HuH-7 (cell line): ENCODE data around the gene HIGD2B.
"Not testable (repeated sequence)": the region's sequence is repeated elsewhere in the genome, so short reads cannot be mapped to it uniquely, and the experiment has no call there.

Experiments
- DNase-seq: peaks from one replicate; pipeline ENCODE4 v3.0.0; 2011; ENCODE audit warnings: low spot score

Gene HIGD2B

GRCh38 chr15:72676838-72677237 is 9.1 kb downstream of the HIGD2B start:
- no peak for DNase-seq

DNA sequence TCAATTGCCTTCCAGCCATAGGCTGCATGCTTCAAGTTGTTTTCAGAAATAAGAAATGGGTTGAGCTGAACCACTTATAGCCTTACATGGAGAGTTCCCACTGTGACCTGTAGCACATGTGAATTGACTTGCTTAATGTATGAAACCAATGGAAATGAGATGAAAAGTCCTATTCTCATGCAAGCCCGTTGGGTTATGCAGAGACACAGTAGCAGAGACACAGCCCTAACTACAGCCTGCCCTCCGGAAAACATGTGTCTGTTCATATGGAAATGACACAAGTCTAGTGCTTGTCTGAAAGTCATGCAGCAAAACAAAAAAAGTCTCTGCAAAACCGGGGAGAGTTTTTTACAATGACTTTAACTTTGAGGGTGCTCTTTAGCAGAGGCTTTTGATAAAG is 14.5 kb downstream of the HIGD2B start:
- DNase-seq = no peak

DNA sequence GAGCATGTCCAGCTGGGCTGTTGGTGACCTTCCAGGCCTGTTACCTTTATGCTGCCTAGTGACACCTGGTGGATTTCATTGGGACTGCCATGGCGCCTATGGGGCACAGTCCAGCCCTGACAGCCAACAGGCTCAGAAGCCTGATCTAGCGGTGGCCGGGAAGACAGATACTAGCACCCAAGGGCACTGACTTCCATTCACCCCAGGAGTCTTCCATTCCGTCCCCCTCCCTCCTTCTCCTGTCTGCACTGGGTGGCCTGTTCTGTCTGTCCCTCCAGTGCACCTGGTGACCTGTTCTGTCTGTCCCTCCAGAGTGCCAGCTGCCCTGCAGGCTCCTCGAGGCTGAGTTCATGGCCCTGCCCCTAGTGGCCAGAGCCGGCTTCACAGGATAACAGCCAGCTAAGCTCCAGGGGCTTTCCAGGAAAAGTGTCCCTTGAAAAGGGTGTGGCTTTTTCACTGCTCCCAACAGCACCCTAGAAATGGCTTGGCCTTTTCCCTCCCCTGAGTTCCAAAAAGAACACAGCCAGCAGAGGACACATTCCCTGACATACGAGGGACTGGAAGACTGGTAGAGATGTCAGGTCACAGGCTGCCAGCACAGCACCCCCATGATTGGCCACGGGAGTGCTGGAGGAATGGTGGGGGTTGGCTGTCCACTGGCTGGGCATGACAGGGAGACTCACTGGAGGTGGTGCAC is 15.2 kb downstream of the HIGD2B start:
- peak; percentile 66 for DNase-seq

GRCh38 chr15:72669803-72670202 is 16.2 kb downstream of the HIGD2B start:
- not testable (repeated sequence) for DNase-seq

DNA sequence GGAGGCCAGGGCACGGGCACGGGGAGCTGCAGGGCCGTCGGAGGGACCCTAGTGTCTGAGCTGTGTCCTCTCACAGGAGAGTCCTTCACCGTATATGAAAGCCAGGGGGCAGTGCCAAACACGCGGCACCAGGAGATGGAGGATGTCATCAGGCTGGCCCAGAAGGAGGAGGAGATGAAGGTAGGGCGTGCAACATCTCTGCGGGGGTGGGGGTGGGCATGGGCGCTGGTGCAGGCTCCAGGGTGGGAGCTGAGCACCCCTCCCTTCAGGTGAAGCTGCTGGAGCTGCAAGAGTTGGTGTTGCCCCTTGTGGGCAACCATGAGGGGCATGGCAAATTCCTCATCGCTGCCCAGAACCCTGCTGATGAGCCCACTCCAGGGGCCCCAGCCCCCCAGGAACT is 20.3 kb downstream of the HIGD2B start:
- DNase-seq = not testable (repeated sequence)

DNA sequence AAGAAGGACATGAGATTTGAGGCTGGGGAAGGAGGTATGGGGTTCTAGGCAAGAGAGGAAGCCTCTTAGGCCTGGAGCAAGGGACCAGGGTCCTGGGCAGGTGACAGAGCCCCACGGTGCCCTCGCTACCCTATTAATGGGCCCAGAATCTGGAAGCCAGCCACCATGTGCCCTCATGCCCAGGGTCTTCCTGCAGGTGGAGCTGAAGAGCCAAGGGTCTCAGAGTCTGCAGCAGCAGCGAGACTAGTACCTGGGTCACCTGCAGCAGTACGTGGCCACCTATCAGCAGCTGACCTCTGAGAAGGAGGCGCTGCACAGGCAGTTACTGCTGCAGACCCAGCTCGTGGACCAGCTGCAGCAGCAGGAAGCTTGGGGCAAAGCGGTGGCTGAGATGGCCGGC is 22.1 kb downstream of the HIGD2B start:
- DNase-seq = not testable (repeated sequence)

- DNase-seq = not testable (repeated sequence)
Measured at GRCh38 chr15:72661081-72661480, 24.9 kb downstream of the HIGD2B start.

DNA sequence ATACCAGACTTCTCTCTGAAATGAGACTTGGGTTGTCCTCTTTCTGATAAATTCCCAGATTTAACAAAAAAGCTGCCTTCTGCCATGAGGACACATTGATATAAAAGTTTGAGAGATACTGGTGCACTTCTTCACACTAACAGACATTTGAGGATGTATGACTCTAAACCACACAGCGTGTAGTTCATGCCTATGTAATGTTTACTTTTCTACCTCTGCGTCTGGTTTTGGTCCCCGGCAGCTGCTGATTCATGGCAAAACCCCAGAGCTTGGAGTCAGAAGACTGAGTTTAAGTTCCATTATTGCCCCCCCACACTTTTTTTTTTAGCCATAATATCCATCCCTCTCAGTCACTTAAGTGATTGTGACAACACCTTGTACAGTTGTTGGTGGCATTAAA is 30.0 kb downstream of the HIGD2B start:
- DNase-seq = not testable (repeated sequence)

- DNase-seq = not testable (repeated sequence)
Measured at GRCh38 chr15:72654397-72654796, 31.6 kb downstream of the HIGD2B start, which contains the start of gene GOLGA6B. TSS of gene GOLGA6B (plus strand) at chr15:72654697. CDS start at chr15:72654738, 41 bp downstream.

GRCh38 chr15:72648631-72649253 is 37.2 kb downstream of the HIGD2B start:
- DNase-seq = not testable (repeated sequence)

DNA sequence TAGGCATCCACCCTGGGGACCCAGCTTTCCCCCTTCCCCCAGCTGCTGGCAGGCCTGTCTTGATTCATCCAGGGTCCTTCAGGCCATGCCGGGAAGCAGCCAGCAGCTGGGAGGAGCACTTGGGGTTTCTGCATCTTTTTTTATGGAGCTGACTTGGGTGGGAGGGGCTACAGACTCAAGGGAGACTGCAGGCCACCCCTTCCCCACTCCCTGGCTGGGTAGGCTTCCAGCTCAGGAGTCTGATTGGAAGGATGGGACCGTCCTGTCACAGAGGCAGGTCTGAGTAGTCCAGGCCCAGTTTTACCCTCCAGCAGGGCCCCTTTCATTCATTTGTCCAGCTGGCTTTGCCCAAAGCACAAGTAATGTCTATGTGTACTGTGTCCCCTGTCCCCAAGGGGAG is 43.7 kb downstream of the HIGD2B start:
- not testable (repeated sequence) for DNase-seq

DNA sequence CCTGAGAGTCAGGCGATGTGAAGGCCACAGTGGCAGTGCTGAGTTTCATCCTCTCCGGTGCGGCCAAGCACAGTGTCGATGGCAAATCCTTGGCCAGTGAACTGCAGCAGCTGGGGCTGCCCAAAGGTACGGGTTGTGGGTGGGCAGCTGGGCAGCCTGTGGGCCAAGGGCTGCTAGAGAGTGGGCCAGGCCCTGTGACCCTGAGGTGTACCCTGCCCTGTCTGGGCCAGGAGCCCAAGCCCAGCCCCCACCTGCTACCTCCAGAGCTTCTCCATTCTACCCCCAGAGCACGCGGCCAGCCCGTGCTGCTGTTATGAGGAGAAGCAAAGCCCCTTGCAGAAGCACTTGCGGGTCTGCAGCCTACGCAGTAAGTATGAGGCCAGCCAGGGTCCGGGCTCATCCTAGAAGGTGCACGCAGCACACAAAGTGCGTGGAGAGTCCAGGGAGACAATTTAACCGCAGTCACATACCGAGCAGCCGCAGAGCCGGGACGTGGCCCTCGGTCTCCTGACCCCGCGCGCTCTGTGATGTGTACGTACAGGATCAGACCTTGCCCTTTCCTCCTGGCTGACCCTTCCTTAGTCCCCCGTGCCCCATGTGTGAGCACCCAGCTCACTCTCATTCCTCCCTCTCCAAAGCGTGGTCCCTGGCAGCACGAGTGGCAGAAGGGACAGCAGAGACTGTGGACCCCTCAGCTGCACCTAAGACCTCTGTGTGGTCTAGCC is 46.1 kb downstream of the HIGD2B start:
- not testable (repeated sequence) for DNase-seq

GRCh38 chr15:72636519-72637282 is 49.3 kb downstream of the HIGD2B start:
- DNase-seq = not testable (repeated sequence)

DNA sequence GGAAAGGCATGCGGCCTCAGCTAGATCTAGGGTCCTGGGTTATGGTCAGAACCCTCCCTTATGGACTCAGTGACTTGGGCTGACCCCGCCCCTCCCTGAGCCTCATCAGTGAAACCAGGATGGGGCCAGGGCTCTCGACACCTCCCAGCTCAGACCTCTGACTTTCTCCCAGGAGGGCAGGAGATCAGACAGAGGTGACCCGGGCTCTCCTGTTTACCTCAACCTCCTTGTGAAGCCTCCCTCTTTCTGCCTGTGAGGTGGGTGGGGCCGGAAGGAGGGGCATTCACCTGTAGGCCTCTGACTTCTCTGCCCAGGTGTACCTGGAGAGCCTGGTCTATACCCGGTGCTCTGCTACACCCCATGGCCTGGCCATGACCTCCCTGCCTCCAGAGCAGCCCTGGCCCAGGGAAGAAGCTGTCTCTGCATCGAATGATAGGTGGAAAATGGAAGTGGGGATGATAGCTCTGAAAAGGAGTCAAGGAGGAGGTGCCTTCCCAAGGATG is 56.9 kb downstream of the HIGD2B start:
- DNase-seq = not testable (repeated sequence)

DNA sequence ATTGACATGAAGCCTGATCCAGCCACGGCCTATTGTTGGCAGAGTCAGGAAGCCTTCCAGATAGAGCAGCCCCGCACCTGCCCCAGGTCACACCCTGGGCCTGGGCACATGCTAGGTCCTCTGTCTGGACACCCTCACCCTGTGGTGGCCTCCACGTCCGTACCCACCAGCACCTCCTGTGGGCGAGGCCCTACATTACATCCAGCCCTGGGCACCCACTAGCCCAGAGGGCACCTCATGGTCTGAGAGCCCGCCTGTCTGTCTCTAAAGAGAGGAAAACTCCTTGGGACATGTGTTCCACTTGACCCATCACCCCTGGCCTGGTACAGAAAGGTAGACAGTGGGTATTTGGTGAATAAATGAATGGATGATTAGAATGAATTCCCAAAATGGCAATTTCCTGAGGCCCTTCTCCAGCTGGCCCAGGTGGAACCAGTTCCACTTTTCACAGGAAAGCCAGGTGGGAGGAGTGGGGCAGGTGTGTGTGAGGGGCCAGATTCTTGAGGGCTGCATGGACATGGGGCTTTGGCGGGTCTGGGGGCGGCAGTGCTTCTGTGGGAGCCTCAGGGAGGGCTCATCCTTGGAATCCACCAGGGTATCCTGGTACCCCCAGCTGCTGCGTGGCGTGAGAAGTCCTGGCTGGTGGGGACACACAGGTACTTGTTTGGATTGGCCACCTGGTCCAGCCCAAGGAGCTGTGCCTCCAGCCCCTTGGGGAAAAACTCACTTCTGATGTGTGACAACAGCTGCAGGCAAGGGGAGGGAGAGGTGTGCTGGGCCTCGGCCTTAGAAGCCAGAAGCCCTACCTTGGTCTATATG is 57.5 kb downstream of the HIGD2B start:
- peak; percentile 14 for DNase-seq

- not testable (repeated sequence) for DNase-seq
Measured at GRCh38 chr15:72626153-72626552, 59.8 kb downstream of the HIGD2B start.
